ENCODE measurements around the gene SNX21. TPM values are rescaled to one million over a fixed set of nuclear protein-coding genes. Genes with fewer than 3 reads are reported as not detected.

The SNX21 gene
- total and polyA plus RNA-seq, 12 donors = 15.4 to 27.0 (median 18.5) TPM

DNA sequence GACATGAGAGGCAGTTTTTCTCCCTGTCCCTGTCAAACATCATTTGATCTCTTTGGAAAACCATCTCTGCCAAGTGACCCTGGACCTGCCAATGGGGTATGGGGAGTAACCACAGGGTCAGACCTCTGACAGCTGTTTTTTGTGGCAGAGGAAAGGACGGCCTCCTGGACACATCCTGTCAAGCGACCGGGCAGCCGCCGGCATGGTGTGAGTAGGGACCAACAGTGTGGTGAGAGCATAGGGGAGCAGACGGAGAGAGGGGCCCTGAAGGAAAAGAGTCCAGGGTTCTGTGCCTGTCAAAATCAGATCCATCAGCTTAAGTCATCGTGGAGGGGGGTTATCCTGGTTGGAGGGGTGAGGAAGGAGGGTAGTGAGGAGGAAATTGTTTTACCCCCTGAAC lies 31.7 kb upstream of the SNX21 start:
- peaks cover 0 to 76% (median 53%) of the 10 kb centered on the region in 9 donors for H3K36me3 ChIP-seq
- WGBS, 2 donors = 82 to 87% methylated on average over 7 of the region's 7 CpGs
- TF ChIP-seq, protein P1, sequence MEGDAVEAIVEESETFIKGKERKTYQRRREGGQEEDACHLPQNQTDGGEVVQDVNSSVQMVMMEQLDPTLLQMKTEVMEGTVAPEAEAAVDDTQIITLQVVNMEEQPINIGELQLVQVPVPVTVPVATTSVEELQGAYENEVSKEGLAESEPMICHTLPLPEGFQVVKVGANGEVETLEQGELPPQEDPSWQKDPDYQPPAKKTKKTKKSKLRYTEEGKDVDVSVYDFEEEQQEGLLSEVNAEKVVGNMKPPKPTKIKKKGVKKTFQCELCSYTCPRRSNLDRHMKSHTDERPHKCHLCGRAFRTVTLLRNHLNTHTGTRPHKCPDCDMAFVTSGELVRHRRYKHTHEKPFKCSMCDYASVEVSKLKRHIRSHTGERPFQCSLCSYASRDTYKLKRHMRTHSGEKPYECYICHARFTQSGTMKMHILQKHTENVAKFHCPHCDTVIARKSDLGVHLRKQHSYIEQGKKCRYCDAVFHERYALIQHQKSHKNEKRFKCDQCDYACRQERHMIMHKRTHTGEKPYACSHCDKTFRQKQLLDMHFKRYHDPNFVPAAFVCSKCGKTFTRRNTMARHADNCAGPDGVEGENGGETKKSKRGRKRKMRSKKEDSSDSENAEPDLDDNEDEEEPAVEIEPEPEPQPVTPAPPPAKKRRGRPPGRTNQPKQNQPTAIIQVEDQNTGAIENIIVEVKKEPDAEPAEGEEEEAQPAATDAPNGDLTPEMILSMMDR (IDR thresholded peaks at IDR 0.05) = no peak
- H3K27ac ChIP-seq = no peak overlapping the region
- no peaks in the 10 kb centered on the region for H3K27me3 ChIP-seq
- no peaks in the 10 kb centered on the region for H3K9me3 ChIP-seq
- no peak for DNase-seq
- H3K4me3 ChIP-seq = no peak overlapping the region
- intact Hi-C loops (cut with DNase I) = loop anchor here in 1 of 10 donors (10.0 kb wide), 1 partner anchor 163 kb away; no protein-coding TSS in a partner anchor
- H3K4me1 ChIP-seq = peaks cover 0 to 14% (median 4%) of the 10 kb centered on the region in 9 donors
- ATAC-seq = no peak

DNA sequence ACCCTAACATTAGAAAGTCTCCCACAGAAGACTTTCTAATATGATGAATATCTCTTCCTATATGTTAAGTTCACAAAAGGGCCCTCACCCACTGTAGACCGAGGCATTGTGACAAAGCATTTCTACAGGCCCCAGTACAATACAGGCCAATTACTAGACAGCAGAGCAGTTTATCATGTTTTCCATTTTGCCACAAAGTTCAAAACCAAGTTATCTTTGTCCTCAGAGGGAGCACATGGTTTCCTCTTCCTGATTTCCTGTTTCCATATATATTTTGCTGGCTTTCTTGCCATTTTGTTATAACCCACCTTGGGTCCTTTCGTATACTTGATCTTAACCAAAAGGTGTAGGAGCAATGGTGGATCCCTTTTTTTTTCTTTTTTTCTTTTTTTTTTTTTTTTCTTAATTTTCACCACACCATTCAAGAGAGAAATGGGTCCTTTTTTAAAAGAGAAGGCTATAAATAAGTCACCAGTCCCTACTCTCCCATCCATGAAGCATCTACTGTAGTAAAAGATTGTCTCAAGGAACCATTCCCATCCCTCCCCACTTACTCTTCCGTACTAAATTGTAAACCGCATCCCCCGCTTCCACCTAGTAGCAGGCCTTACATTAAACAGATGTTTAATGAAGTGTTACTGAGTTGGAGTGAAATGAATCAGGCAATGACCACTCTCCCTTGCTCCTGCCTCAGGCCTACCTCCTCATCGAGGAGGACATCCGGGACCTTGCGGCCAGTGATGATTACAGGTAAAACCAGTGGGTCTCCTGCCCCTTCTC lies 23.2 kb upstream of the SNX21 start:
- Histone ChIP-seq H3K4me1 (peaks cover 0 to 19% (median 13%) of the 10 kb centered on the region in 9 donors), H3K9me3 (no peaks in the 10 kb centered on the region), H3K36me3 (peaks cover 0 to 66% (median 46%) of the 10 kb centered on the region in 9 donors), H3K4me3 (no peak overlapping the region), H3K27me3 (no peaks in the 10 kb centered on the region), H3K27ac (no peak overlapping the region)
- intact Hi-C loops (cut with DNase I) = no loop called here
- TF ChIP-seq, protein P1 (IDR thresholded peaks at IDR 0.05) = no peak
- ATAC-seq (no peak), DNase-seq (no peak)
- 90 to 91% methylated on average over 8 of the region's 8 CpGs for WGBS, 2 donors

DNA sequence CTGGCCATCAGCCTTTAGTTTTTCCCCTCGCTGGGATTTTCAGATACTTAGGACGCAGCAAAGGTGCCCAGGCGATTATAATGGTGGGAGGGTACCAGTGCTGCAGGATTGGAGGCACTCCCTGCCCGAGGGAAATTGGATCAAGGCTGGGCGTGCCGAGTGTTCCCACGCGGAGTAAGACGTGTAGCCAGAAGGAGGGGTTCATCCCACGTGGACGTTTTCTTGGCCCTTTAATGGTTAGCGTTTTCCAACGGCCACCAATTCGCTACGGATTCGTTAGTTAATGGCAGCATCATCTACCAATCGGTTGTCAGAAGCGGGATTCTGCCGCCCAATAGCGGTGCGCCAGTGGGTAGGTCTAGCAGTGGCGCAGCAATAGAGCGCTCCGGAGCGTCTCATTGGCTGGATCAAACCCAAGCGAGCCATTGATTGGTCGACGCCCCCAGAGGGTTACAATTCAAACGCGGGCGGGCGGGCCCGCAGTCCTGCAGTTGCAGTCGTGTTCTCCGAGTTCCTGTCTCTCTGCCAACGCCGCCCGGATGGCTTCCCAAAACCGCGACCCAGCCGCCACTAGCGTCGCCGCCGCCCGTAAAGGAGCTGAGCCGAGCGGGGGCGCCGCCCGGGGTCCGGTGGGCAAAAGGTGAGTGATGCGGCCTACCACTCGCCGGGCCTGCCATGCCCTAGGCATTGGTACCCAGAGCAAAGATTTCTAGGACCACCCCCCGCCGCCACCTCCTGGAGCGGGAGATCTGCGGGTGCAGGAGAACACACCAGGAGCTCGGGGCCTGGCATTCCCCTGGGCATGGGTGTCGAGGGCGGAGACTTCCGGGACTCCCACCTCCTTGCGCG lies 21.2 kb upstream of the SNX21 start, which contains the start of gene UBE2C:
UBE2C (plus strand) TSS at position 488 of the 849 bp plus-strand sequence; CDS start at position 540, 52 bp downstream.
- intact Hi-C loops (cut with DNase I) = no loop called here
- Histone ChIP-seq H3K4me3 (peak within 1 kb of the TSS; percentile 33 to 75 (median 60)), H3K4me1 (peaks cover 0 to 19% (median 14%) of the 10 kb centered on the region in 9 donors), H3K36me3 (peaks cover 0 to 50% (median 35%) of the 10 kb centered on the region in 9 donors), H3K27ac (peak within 1 kb of the TSS in 6 of 10 donors; percentile 33 to 61 (median 44)), H3K9me3 (no peaks in the 10 kb centered on the region), H3K27me3 (no peaks in the 10 kb centered on the region)
- TF ChIP-seq, protein P1 (IDR thresholded peaks at IDR 0.05) = peak in 1 of 9 donors; percentile 16
- WGBS, 2 donors = 0 to 1% methylated on average over 65 of the region's 65 CpGs
- DNase-seq (peak; percentile 93 to 99), ATAC-seq (peak; percentile 98 to 99 (median 99))

DNA sequence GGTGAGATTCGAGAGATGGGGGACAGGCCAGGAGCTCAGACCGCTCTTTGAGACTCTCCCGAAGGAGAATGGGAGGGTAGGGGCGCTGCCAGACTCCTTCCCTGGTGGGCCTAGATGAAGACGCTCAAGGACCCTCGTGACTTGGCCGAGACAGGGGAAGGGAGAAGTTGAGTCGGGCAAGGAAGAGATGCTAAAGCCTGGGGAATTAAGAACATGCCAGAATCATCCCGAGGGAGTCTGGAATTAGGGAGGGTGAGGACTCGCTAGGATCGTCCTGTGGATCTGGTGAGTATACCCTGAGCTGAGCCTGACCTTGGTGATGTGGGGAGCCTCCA lies 20.6 kb upstream of the SNX21 start:
- ATAC-seq (no peak), DNase-seq (no peak)
- Histone ChIP-seq H3K27ac (peak overlapping the region in 1 of 10 donors; percentile 59), H3K4me1 (peaks cover 0 to 22% (median 14%) of the 10 kb centered on the region in 9 donors), H3K9me3 (no peaks in the 10 kb centered on the region), H3K36me3 (peaks cover 0 to 44% (median 29%) of the 10 kb centered on the region in 9 donors), H3K27me3 (no peaks in the 10 kb centered on the region), H3K4me3 (peak overlapping the region in 9 of 10 donors; percentile 33 to 75 (median 60))
- TF ChIP-seq, protein P1 (IDR thresholded peaks at IDR 0.05) = no peak
- intact Hi-C loops (cut with DNase I) = no loop called here
- WGBS, 2 donors = 3 to 7% methylated on average over 11 of the region's 11 CpGs

Measured in heart right ventricle (tissue), 16 donors.